NOMO-1 treated with DMSO at 0.1 percent for 48 hours (cell line): ENCODE data around the gene HBS1L.

Experiments used
- DNase-seq: peaks from one replicate; lab custom pipeline; 2025; ENCODE audit not compliant: unreplicated experiment; lab: John Stamatoyannopoulos, UW

Gene HBS1L

GRCh38 chr6:134954272-134955000, 100.2 kb downstream of the HBS1L start:
- no peak for DNase-seq

GRCh38 chr6:134951494-134952263, 102.9 kb downstream of the HBS1L start:
- DNase-seq, result no peak

GRCh38 chr6:134950482-134950881, 104.1 kb downstream of the HBS1L start:
- DNase-seq, result no peak

- DNase-seq, result no peak
Measured at GRCh38 chr6:134949927-134950326, 104.7 kb downstream of the HBS1L start, which contains the start of gene ALDH8A1. Gene ALDH8A1, minus strand, starts transcription at chr6:134950101. Its CDS starts 48 bp downstream, at chr6:134950053.

- DNase-seq, result no peak
Measured at GRCh38 chr6:134948691-134949090, 105.9 kb downstream of the HBS1L start.

GRCh38 chr6:134948142-134948541, 106.5 kb downstream of the HBS1L start:
- DNase-seq, result no peak

- no peak for DNase-seq
Measured at GRCh38 chr6:134945045-134945444, 109.6 kb downstream of the HBS1L start.

- DNase-seq, result no peak
Measured at GRCh38 chr6:134943522-134944111, 111.0 kb downstream of the HBS1L start.

GRCh38 chr6:134938896-134939295, 115.7 kb downstream of the HBS1L start:
- DNase-seq, result no peak

- DNase-seq, result no peak
Measured at GRCh38 chr6:134937426-134937825, 117.2 kb downstream of the HBS1L start.

- no peak for DNase-seq
Measured at GRCh38 chr6:134936931-134937330, 117.7 kb downstream of the HBS1L start.

- DNase-seq, result no peak
Measured at GRCh38 chr6:134936476-134936875, 118.1 kb downstream of the HBS1L start.

- DNase-seq, result no peak
Measured at GRCh38 chr6:134934793-134935485, 119.7 kb downstream of the HBS1L start.

GRCh38 chr6:134932535-134933470, 121.8 kb downstream of the HBS1L start:
- no peak for DNase-seq

GRCh38 chr6:134932098-134932497, 122.5 kb downstream of the HBS1L start:
- DNase-seq, result no peak

GRCh38 chr6:134930463-134930862, 124.2 kb downstream of the HBS1L start:
- DNase-seq, result no peak

GRCh38 chr6:134928151-134928900, 126.3 kb downstream of the HBS1L start:
- DNase-seq, result no peak

GRCh38 chr6:134925800-134926199, 128.8 kb downstream of the HBS1L start:
- DNase-seq, result no peak

GRCh38 chr6:134921721-134922261, 132.8 kb downstream of the HBS1L start:
- no peak for DNase-seq
